Measurements from ENCODE around the gene SLC29A4.

DNA sequence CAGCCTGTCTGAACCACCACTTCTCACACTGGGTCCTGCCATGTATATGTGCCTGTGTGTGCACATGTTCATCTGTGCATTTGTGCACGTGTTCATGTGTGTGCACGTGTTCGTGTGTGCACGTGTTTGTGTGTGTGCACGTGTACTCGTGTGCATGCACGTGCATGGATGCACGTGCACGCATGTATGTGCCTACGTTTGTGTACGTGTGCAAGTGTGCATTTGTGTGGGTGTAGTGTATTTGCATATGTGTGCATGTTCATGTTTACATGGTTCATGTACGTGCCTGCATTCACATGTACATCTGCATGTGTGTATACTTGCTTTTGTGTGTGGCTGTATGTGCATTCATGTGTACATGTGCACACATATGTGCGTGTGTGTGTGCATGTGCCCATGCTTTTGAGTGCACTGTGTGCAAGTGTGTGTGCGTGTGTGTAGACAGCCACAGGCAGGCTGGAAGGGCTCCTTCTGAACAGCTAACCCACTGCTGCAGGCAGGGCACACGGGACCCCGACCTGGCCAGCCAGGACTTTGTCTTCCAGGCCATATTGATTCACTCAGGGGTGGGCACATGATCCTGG, 28.2 kb downstream of the SLC29A4 start:
- TF ChIP-seq, protein P1, sequence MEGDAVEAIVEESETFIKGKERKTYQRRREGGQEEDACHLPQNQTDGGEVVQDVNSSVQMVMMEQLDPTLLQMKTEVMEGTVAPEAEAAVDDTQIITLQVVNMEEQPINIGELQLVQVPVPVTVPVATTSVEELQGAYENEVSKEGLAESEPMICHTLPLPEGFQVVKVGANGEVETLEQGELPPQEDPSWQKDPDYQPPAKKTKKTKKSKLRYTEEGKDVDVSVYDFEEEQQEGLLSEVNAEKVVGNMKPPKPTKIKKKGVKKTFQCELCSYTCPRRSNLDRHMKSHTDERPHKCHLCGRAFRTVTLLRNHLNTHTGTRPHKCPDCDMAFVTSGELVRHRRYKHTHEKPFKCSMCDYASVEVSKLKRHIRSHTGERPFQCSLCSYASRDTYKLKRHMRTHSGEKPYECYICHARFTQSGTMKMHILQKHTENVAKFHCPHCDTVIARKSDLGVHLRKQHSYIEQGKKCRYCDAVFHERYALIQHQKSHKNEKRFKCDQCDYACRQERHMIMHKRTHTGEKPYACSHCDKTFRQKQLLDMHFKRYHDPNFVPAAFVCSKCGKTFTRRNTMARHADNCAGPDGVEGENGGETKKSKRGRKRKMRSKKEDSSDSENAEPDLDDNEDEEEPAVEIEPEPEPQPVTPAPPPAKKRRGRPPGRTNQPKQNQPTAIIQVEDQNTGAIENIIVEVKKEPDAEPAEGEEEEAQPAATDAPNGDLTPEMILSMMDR (IDR thresholded peaks at IDR 0.05; ENCODE audit: low read depth, low read length): no peak
- TF ChIP-seq EZH2phosphoT487 (IDR thresholded peaks at IDR 0.05; ENCODE audit: low read depth): no peak

Measured in OCI-LY3 (cell line).